Fibroblast of mammary gland (primary cell): ENCODE measurements around the gene SH2D3A.
A peak's percentile ranks its signal among the peaks of the same experiment; 100 is the strongest.

ENCODE experiments used
- DNase-seq: peaks from one replicate; pipeline ENCODE4 v3.0.0-alpha.2; 2010; ENCODE audit warnings: low read depth
- H3K4me3 ChIP-seq: 2 replicates; pipeline ENCODE4 v1.5.1; 2011; ENCODE audit warnings: low read depth, mild to moderate bottlenecking, low read length, moderate library complexity; ENCODE audit not compliant: control insufficient read depth
- TF ChIP-seq, protein P1 (sequence below): conservative IDR thresholded peaks from 2 replicates; pipeline ENCODE4 v1.5.1; 2011; ENCODE audit warnings: low read depth, low read length, inconsistent platforms; ENCODE audit not compliant: control insufficient read depth, insufficient read depth

SH2D3A gene

GRCh38 chr19:6730153-6730804 lies 37.0 kb downstream of the SH2D3A start:
- TF ChIP-seq, protein P1, sequence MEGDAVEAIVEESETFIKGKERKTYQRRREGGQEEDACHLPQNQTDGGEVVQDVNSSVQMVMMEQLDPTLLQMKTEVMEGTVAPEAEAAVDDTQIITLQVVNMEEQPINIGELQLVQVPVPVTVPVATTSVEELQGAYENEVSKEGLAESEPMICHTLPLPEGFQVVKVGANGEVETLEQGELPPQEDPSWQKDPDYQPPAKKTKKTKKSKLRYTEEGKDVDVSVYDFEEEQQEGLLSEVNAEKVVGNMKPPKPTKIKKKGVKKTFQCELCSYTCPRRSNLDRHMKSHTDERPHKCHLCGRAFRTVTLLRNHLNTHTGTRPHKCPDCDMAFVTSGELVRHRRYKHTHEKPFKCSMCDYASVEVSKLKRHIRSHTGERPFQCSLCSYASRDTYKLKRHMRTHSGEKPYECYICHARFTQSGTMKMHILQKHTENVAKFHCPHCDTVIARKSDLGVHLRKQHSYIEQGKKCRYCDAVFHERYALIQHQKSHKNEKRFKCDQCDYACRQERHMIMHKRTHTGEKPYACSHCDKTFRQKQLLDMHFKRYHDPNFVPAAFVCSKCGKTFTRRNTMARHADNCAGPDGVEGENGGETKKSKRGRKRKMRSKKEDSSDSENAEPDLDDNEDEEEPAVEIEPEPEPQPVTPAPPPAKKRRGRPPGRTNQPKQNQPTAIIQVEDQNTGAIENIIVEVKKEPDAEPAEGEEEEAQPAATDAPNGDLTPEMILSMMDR = no peak
- DNase-seq = peak; percentile 12
- no peak overlapping the region for H3K4me3 ChIP-seq

- no peak for DNase-seq
- no peak overlapping the region for H3K4me3 ChIP-seq
- TF ChIP-seq, protein P1 = no peak
Measured at GRCh38 chr19:6729573-6730152, 37.6 kb downstream of the SH2D3A start.

DNA sequence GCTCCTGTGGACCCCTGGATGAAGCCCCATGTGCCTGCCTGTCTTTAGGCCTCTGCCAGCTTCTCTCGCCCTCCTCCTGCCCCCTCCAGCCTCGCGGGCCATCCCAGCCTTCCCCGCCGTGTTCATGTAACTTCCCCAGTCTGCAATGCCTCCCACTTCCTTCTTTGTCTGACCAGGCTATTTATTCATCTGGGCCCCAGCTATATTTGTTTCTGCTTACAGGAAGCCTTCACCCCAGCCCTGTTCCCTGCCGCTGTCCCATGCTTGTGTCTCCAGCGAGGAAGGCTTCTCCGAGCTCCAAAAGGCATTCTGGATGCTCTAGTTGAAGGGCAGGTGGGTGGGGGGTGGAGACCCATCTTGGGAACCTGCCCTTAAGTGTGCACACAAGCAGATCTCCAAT lies 38.9 kb downstream of the SH2D3A start:
- no peak for DNase-seq
- TF ChIP-seq, protein P1 = no peak
- H3K4me3 ChIP-seq = no peak overlapping the region

GRCh38 chr19:6725513-6726231 lies 41.6 kb downstream of the SH2D3A start:
- TF ChIP-seq, protein P1 = no peak
- no peak overlapping the region for H3K4me3 ChIP-seq
- no peak for DNase-seq

GRCh38 chr19:6724631-6725492 lies 42.4 kb downstream of the SH2D3A start:
- no peak overlapping the region for H3K4me3 ChIP-seq
- DNase-seq = no peak
- TF ChIP-seq, protein P1 = no peak

- TF ChIP-seq, protein P1 = no peak
- H3K4me3 ChIP-seq = no peak overlapping the region
- no peak for DNase-seq
Measured at GRCh38 chr19:6723738-6724137, 43.5 kb downstream of the SH2D3A start.
